SHP77 treated with DMSO at 0.1 percent for 48 hours (cell line): ENCODE data around the gene SNAPC2.
"Not testable (repeated sequence)": the region's sequence is repeated elsewhere in the genome, so short reads cannot be mapped to it uniquely, and the experiment has no call there.

Experiments
- DNase-seq: peaks from one replicate; lab custom pipeline; 2025; lab: John Stamatoyannopoulos, UW

Gene SNAPC2

DNA sequence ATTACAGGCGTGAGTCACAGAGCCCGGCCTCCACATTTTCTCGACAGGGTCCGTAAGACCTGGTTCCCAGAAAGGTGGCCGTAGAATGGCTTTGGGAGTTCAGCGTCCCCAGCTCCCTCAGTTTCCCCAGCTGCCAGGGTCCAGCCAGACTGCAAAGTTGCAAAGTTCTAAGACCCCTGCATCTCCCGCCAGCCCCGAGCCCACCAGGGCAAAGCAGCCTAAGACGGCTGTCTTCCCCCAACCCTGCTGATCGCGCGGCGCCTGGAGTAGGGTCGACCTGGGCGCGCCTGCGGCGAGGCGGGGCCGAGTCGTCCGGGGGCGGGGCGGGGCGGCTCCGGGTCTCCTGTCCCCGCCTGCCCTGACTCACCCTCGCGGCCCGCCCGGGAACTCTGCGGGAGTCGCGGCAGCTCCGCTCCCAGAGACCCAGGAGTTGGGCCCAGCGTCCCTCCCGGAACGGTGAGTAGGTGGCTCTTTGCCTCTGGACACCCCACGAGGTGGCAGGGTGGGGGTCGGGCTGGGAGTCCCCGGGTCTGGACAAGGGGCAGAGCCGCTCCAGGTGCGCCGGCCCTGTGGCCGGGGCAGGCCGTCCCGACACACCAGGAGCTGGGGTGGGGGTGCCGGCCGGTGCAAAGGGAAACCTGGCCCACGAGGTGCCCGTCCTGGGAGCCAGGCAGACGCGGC is 31.9 kb upstream of the SNAPC2 start, which contains the start of gene LRRC8E:
Gene LRRC8E (plus strand): TSS at position 366 of the 681 bp plus-strand sequence. CDS start 7,094 bp downstream, outside the sequence.
- no peak for DNase-seq

DNA sequence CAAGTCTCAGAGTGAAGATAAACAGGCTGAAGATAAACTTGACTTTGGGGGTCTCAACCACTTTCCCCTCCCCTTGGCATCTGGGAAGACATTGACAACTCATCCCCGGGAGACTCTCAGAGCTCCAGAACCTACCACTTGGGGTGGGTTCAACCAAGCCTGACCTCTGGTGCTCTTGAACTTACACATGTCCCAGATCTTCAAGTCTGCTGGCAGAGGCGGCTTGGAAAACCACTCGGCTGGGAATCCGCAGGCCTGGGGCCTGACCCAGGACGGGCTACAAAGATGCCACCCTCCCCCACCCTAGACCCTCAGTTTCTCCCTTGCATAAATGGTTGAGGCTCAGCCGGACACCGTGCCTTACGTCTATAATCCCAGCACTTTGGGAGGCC is 31.3 kb upstream of the SNAPC2 start:
- no peak for DNase-seq

DNA sequence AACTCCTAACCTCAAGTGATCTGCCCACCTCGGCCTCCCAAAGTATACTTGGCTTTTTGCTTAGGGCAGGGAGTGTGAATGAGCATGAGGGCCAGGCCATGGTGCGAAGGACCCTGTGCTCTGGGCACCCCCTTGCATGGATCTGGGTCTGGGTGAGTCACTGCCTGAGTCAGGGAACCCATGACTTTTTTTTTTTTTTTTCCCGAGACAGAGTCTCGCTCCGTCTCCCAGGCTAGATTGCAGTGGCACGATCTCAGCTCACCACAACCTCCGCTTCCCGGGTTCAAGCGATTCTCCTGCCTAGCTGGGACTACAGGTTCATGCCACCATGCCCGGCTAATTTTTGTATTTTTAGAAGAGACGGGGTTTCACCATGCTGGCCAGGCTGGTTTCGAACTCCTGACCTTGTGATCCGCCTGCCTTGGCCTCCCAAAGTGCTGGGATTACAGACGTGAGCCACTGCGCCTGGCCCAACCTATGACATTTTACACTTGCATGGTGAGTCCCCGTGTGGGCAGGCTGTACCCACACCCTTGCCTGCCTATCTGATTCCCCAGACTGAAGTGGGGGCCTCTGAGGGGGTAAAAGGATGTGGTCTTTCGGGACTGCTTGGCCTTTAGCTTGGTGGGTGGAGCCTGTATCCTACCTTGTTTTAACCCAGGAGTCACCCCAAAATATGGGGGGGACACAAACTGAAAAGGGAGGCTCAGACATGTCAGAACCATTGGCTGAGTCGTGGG is 26.6 kb upstream of the SNAPC2 start:
- DNase-seq = not testable (repeated sequence)

DNA sequence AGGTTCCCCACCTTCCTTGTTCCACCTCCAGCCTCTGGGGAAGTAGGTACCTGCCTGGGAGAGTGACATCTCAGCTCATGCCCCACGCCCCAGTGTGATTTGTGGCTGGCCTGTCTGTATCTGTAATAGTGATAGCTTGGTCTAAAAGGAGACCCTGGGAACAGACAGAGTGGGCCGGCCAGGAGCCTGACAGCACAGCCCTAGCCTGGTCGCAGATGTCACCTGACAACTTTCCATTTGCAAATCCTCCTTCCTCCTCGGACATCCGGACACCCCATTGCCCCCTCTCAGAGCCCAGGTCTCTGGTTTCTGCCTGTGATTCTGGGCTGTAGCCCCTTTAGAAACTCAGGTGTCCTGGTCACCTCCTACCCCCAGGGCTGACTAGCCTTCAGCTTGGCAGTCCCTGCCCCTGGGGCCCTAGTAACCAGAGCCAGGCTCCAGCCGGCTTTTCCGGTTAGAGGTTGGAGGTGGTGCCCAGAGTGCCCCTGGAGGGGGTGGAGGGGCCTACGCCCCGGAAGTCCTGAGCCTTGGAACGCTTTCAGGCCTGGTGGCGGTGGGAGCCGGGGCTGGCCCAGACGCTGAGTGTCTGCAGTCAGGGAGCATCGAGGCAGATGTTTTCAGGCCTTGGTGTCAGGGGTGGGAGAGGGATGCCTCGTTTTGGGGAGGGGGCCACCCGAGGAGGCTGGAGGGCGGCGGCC is 25.4 kb upstream of the SNAPC2 start:
- no peak for DNase-seq

DNA sequence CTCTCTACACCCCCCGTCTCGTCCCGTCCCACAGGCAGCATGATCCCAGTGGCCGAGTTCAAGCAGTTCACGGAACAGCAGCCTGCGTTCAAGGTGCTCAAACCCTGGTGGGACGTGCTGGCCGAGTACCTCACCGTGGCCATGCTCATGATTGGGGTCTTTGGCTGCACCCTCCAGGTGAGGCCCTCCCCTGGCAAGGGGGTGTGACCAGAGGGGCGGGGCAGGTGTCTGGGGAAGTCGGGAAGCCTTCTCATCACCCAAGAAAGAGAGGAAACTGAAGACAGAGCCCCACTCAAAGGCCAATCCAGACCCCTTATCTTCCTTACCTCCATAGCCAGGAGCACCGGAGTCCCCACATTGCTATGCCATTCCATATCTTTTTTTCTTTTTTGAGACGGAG is 24.6 kb upstream of the SNAPC2 start:
- no peak for DNase-seq

DNA sequence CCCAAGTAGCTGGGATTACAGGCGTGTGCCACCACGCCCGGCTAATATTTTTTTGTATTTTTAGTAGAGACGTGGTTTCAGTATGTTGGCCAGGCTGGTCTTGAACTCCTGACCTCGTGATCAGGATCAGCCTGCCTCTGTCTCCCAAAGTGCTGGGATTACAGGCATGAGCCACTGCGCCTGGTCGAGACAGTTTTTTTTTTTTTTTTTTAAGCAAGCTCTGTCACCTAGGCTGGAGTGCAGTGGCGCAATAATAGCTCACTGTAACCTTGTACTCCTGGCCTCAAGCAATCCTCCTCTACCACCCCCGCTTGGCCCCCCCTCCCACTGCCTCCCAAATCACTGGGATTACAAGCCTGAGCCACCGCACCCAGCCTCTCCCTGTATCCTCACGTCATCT is 22.8 kb upstream of the SNAPC2 start:
- DNase-seq = no peak

DNA sequence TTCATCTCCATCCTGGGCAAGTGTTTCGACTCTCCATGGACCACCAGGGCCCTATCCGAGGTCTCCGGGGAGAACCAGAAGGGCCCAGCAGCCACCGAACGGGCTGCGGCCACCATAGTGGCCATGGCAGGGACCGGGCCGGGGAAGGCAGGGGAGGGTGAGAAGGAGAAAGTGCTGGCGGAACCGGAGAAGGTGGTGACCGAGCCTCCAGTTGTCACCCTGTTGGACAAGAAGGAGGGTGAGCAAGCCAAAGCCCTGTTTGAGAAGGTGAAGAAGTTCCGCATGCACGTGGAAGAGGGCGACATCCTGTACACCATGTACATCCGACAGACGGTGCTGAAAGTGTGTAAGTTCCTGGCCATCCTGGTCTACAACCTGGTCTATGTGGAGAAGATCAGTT is 21.2 kb upstream of the SNAPC2 start:
- no peak for DNase-seq

DNA sequence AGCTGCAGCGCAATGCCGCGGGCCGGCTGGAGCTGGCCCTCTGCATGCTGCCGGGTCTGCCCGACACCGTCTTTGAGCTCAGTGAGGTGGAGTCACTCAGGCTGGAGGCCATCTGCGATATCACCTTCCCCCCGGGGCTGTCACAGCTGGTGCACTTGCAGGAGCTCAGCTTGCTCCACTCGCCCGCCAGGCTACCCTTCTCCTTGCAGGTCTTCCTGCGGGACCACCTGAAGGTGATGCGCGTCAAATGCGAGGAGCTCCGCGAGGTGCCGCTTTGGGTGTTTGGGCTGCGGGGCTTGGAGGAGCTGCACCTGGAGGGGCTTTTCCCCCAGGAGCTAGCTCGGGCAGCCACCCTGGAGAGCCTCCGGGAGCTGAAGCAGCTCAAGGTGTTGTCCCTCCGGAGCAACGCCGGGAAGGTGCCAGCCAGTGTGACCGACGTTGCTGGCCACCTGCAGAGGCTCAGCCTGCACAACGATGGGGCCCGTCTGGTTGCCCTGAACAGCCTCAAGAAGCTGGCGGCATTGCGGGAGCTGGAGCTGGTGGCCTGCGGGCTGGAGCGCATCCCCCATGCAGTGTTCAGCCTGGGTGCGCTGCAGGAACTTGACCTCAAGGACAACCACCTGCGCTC is 20.3 kb upstream of the SNAPC2 start:
- DNase-seq = no peak

DNA sequence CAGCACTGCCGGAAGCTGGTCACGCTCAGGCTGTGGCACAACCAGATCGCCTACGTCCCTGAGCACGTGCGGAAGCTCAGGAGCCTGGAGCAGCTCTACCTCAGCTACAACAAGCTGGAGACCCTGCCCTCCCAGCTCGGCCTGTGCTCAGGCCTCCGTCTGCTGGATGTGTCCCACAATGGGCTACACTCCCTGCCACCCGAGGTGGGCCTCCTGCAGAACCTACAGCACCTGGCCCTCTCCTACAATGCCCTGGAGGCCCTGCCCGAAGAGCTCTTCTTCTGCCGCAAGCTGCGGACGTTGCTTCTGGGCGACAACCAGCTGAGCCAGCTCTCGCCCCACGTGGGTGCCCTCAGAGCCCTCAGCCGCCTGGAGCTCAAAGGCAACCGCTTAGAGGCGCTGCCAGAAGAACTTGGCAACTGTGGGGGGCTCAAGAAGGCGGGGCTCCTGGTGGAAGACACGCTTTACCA is 19.7 kb upstream of the SNAPC2 start:
- DNase-seq = no peak

DNA sequence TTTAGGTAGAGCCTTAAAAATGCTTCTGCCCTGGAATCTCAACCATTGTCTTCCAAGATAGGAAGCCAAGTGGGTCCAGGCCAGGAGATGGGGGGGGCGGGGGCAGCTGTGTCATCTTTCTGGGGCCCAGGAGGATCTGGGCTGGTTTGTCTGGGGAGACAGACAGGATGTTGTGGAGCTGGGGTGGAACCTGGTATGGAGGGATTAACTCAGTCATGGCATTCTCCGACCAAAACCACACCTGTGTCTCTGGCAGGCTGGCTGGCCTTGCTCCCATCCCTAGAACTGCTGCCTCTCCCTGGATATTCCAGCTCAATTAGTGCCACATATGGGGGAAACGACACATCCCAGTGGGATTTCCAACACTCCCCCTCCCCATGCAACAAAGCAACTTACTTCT is 19.2 kb upstream of the SNAPC2 start:
- DNase-seq = no peak

DNA sequence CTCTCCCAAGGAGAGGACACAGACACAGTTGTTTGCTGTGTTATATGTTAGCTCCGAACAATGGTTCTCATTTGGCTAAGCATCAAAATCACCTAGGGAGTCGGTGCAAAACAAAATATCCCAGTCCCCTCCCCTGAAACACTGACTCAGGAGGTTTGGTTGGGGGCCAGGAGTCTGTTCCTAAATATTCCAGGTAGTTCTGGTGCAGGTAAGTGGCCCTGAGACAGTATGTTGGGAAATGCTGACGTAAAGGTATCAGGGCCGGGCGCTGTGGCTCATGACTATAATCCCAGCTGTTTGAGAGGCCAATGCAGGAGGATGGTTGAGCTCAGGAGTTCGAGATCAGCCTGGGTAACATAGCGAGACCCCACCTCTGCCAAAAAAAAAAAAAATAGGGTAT is 18.8 kb upstream of the SNAPC2 start:
- no peak for DNase-seq

DNA sequence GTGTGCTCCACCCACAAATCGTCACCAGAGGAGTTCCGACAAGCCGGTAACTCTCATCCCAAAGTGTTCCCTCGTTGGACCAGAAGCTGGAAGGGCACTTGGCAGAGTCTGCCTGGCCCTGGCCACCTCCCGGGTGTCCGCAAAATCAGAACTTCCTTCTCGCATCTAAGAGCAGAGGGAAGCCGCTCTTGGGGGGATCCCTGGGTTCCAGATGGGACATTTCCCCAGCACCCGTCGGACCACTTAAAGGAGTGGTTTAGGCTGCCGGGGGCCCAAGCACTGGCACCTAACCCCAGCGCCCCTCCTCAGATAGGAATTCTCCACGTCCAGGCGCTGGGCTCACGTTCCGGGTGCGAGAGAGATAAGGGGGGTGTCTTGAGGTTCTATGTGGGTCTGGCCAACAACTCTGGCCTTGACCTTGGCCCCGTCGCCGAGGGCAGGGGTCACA is 17.3 kb upstream of the SNAPC2 start:
- no peak for DNase-seq

DNA sequence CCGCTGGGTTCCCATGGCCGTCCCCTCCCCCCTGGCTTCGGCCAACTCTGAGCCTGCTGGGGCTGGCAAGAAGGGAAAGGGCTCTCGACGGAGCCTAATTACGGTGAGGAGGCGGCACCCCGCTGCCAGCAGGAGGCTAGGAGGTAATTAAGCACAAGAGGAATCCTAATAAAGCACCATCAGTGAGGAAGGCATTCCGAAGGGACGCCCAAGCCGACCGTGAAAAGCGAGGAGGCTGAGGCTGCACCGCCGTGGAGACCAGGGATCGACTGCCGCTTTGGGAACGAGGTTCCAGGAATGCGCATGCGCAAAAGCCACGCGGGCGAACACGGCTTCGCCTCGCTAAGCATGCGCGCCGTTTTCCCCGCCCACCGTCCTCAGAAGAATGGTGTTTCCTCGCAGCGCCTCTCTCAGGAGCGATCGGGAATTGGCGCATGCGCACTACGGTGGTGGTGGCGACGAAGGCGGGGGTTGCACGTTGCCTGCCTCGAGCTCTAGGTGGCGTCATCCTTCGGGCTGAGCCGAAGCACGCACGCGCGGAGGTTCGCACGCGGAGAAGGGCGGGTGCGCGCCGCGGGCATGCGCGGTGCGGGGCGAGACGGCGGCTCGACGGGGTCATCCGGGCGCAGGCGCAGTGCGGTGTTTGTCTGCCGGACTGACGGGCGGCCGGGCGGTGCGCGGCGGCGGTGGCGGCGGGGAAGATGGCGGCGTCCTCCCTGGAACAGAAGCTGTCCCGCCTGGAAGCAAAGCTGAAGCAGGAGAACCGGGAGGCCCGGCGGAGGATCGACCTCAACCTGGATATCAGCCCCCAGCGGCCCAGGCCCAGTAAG is 16.7 kb upstream of the SNAPC2 start, which contains the start of gene MAP2K7:
Gene MAP2K7 (plus strand): TSS at position 634 of the 830 bp plus-strand sequence. CDS start 68 bp downstream, at position 702.
- DNase-seq = peak; percentile 94

DNA sequence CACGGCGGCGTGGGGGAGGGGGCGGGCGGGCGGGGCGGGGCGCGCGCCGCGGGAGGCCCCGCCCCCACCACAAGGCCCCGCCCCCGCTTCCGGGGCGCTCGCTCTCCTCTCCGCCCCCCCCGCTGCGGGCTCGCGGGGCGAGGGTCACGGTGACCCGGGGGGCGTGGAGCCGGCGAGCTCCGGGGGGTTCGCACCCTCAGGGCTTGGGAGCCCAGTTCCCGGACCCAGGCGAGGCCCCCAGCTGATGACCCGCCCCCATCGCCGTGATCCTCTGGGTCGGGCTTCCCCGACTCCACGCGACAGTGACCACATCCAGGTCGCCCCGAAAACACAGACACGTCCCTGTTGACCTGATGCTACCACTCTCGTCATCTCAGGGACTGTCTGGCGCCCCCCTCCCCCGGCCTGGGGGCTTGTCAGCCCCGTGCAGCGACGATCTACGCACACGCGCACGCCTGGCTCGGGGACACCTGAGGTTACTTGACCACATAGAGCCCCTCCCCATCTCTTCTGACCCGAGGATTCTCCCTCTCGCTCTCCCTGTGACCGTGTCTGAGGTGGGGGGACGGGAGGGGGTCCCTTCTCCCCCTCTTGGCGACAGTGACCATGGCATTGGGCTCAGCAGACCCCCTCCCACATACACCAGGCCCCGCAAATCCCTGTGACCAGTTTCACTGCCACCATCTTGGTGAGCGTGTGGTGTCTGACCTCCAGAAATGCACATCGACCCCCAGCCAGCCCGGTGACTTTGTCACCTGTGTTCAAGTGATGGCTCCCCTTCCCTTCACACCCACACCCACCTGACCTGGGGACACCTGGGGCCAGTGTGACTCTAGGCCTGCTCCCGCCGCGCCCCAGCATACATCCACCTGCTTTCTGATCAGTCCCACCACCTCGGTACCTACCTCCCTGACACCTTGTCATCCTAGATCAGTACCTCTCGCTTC is 15.8 kb upstream of the SNAPC2 start:
- DNase-seq = no peak

DNA sequence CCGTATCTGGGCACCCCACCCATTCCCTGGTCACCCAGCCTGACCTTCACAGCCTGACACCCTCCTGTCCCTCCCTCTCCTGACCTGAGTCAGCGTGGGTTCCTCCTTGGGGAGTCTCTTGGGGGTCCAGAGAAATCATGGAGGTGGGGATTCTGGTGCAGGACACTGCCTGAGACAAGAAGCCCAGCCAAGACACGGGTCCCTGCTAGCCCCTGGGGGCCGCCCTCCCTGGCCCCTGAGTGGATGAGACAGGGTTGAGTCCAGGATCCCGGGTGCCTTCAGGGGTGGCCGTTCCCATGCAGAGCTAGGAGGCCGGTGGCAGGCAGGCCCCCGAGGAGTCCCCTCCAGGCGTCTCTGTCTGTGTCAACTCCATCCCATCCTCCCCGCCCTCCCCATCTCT is 14.9 kb upstream of the SNAPC2 start:
- no peak for DNase-seq

DNA sequence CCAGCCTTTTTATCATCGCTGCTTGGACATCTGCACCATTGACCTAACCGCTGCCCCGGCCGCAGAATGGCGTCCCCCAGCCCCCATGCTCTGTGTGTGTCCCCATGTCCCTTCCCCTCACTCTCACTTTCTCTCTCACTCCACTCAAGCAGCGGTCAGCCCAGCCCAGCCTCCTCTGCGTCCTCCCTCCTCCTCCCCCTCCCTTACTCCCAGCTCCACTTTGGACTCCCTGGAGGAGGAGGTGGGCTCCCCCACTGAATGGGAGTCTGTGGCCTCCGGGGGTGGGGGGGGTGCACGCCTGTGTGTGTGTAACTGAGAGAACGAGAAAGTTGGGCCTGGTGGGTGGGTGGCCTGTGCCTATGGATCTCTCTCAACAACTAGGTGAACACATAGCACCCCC is 14.3 kb upstream of the SNAPC2 start:
- DNase-seq = no peak

DNA sequence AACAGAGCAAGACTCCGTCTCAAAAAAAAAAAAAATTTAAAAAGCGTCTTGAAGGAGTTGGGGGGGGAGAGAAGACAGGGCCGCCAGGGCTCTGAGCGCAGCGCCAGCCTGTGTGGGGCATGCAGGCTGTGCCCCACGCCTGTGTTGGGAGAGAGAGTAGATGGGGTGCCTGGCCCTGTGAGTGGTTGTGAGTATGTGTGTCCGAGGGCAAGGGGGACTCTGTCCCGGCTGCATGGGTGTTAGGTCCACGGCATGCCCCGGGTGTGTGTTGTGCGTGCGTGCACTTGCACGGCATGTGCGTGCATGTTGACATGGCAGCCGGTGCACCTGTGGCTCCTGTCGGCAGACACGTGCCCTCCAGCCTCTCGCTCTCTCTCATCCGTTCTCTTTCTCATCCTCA is 13.0 kb upstream of the SNAPC2 start:
- DNase-seq = no peak

DNA sequence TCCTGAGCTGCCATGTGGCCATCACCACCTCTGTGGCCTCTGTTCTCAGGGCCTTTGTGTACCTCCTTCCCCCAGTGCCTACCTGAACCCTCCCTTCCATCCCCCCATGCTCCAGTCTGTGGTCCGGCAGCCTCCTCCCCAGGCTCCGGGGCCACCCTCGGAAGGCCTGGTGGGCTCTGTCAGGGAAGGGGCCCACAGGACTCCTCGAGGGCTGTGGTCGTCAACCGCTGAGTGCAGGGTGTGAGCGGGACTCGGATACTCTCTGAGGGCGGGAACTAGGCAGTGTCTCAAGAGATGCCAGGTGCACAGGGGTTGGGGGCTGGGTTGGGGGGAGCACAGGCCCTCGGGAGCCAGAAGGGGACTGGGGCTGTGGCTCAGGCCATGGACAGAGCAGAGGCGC is 12.6 kb upstream of the SNAPC2 start:
- DNase-seq = no peak

DNA sequence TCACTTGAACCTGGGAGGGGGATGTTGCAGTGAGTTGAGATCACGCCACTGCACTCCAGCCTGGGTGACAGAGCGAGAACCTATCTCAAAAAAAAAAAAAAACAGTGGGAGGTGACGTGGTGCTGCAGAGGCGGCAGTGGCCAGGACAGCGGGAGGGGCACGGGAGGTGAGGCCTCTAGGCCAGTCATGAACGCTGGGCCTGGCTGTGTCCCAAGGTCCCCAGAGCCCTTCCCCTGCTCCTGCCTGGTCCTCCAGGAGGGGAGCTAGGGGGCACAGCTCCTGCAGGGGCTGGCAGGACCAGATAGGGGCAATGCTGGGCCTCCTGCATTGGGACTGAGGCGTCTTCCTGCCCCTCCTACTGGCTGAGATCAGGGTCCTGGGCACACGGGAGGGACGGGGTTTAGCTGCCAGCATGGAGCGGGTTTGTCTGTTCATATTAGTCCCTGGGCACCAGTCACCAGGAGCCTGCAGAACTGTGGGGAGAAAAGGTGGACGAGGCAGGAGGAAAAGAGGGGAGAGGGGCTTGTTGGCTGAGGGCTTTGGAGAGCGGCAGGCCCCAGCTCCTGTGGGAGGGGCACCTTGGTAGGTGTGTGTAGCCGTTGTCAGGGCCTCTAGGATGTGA is 11.9 kb upstream of the SNAPC2 start:
- no peak for DNase-seq
